ENCODE results near the gene CAMK2D. TPM values are rescaled to one million over a fixed set of nuclear protein-coding genes. Genes with fewer than 3 reads are reported as not detected.

The CAMK2D gene
- total and polyA plus RNA-seq, 4 experiments from 2014 or later, result 15.5 to 36.4 (median 24.0) TPM

- Mint-ChIP-seq H3K4me1 (peaks cover 0 to 10% (median 3%) of the 10 kb centered on the region in 4 donors), H3K4me3 (no peak overlapping the region), H3K36me3 (peaks cover 21 to 36% of the 10 kb centered on the region in 2 donors), H3K9me3 (no peaks in the 10 kb centered on the region), H3K27me3 (no peaks in the 10 kb centered on the region), H3K27ac (no peak overlapping the region)
- Histone ChIP-seq H3K27me3 (ENCODE audit: insufficient read depth, low read length) (no peaks in the 10 kb centered on the region), H3K36me3 (ENCODE audit: insufficient read depth, low read length) (no peaks in the 10 kb centered on the region), H3K9me3 (ENCODE audit: control insufficient read depth in 1 of 2, low read length in 2 of 2) (no peaks in the 10 kb centered on the region), H3K4me1 (ENCODE audit: insufficient read depth, low read length) (no peaks in the 10 kb centered on the region), H3K27ac (ENCODE audit: low read depth, low read length) (no peak overlapping the region), H3K4me3 (ENCODE audit: low read length in 2 of 2) (no peak overlapping the region)
- POLR2A ChIA-PET (ENCODE audit: partially characterized antibody), result no interaction called here
- CTCF ChIA-PET (ENCODE audit: partially characterized antibody), result no interaction called here
- DNase-seq, result no peak
- intact Hi-C loops (cut with micrococcal nuclease), result no loop called here
Measured at GRCh38 chr4:113471146-113471860, 290.2 kb downstream of the CAMK2D start.

- intact Hi-C loops (cut with micrococcal nuclease), result no loop called here
- Histone ChIP-seq H3K9me3 (ENCODE audit: control insufficient read depth in 1 of 2, low read length in 2 of 2) (no peaks in the 10 kb centered on the region), H3K4me1 (ENCODE audit: insufficient read depth, low read length) (no peaks in the 10 kb centered on the region), H3K36me3 (ENCODE audit: insufficient read depth, low read length) (no peaks in the 10 kb centered on the region), H3K27ac (ENCODE audit: low read depth, low read length) (no peak overlapping the region), H3K27me3 (ENCODE audit: insufficient read depth, low read length) (no peaks in the 10 kb centered on the region), H3K4me3 (ENCODE audit: low read length in 2 of 2) (no peak overlapping the region)
- Mint-ChIP-seq H3K36me3 (peaks cover 20 to 30% of the 10 kb centered on the region in 2 donors), H3K4me3 (no peak overlapping the region), H3K27me3 (no peaks in the 10 kb centered on the region), H3K27ac (peak overlapping the region in 1 of 7 donors; percentile 29), H3K9me3 (no peaks in the 10 kb centered on the region), H3K4me1 (peaks cover 0 to 10% (median 1%) of the 10 kb centered on the region in 4 donors)
- CTCF ChIA-PET (ENCODE audit: partially characterized antibody), result interaction anchor here (0.6 to 0.9 kb wide), 2 partner anchors 16 to 404 kb away, joined by 4 read pairs; no protein-coding TSS in a partner anchor
- DNase-seq, result no peak
- POLR2A ChIA-PET (ENCODE audit: partially characterized antibody), result no interaction called here
Measured at GRCh38 chr4:113469926-113470325, 291.6 kb downstream of the CAMK2D start.

- no peak for DNase-seq
- intact Hi-C loops (cut with micrococcal nuclease), result no loop called here
- H3K36me3 ChIP-seq (ENCODE audit: insufficient read depth, low read length), result no peaks in the 10 kb centered on the region
- no peak overlapping the region for H3K4me3 Mint-ChIP-seq
- CTCF ChIA-PET (ENCODE audit: partially characterized antibody), result no interaction called here
- no peak overlapping the region for H3K27ac Mint-ChIP-seq
- peaks cover 28 to 37% of the 10 kb centered on the region in 2 donors for H3K36me3 Mint-ChIP-seq
- H3K4me1 Mint-ChIP-seq, result peaks cover 0 to 10% (median 1%) of the 10 kb centered on the region in 4 donors
- no peak overlapping the region for H3K4me3 ChIP-seq (ENCODE audit: low read length in 2 of 2)
- H3K27me3 Mint-ChIP-seq, result no peaks in the 10 kb centered on the region
- H3K27me3 ChIP-seq (ENCODE audit: insufficient read depth, low read length), result no peaks in the 10 kb centered on the region
- H3K9me3 ChIP-seq (ENCODE audit: control insufficient read depth in 1 of 2, low read length in 2 of 2), result no peaks in the 10 kb centered on the region
- H3K9me3 Mint-ChIP-seq, result no peaks in the 10 kb centered on the region
- no peaks in the 10 kb centered on the region for H3K4me1 ChIP-seq (ENCODE audit: insufficient read depth, low read length)
- POLR2A ChIA-PET (ENCODE audit: partially characterized antibody), result no interaction called here
- no peak overlapping the region for H3K27ac ChIP-seq (ENCODE audit: low read depth, low read length)
Measured at GRCh38 chr4:113469023-113469390, 292.5 kb downstream of the CAMK2D start.

GRCh38 chr4:113468165-113469022 is 293.1 kb downstream of the CAMK2D start:
- CTCF ChIA-PET (ENCODE audit: partially characterized antibody), result interaction anchor here (0.5 kb wide), 1 partner anchor 480 kb away, joined by 4 read pairs; no protein-coding TSS in a partner anchor
- POLR2A ChIA-PET (ENCODE audit: partially characterized antibody), result no interaction called here
- H3K36me3 Mint-ChIP-seq, result peaks cover 30 to 38% of the 10 kb centered on the region in 2 donors
- no peaks in the 10 kb centered on the region for H3K9me3 ChIP-seq (ENCODE audit: control insufficient read depth in 1 of 2, low read length in 2 of 2)
- intact Hi-C loops (cut with micrococcal nuclease), result no loop called here
- peaks cover 0 to 10% (median 1%) of the 10 kb centered on the region in 4 donors for H3K4me1 Mint-ChIP-seq
- DNase-seq, result no peak
- no peak overlapping the region for H3K4me3 ChIP-seq (ENCODE audit: low read length in 2 of 2)
- no peaks in the 10 kb centered on the region for H3K4me1 ChIP-seq (ENCODE audit: insufficient read depth, low read length)
- H3K27me3 ChIP-seq (ENCODE audit: insufficient read depth, low read length), result no peaks in the 10 kb centered on the region
- H3K27ac ChIP-seq (ENCODE audit: low read depth, low read length), result no peak overlapping the region
- no peaks in the 10 kb centered on the region for H3K27me3 Mint-ChIP-seq
- H3K27ac Mint-ChIP-seq, result no peak overlapping the region
- H3K36me3 ChIP-seq (ENCODE audit: insufficient read depth, low read length), result no peaks in the 10 kb centered on the region
- no peaks in the 10 kb centered on the region for H3K9me3 Mint-ChIP-seq
- no peak overlapping the region for H3K4me3 Mint-ChIP-seq

GRCh38 chr4:113467581-113467980 is 294.0 kb downstream of the CAMK2D start:
- Histone ChIP-seq H3K27me3 (ENCODE audit: insufficient read depth, low read length) (no peaks in the 10 kb centered on the region), H3K4me3 (ENCODE audit: low read length in 2 of 2) (no peak overlapping the region), H3K4me1 (ENCODE audit: insufficient read depth, low read length) (no peaks in the 10 kb centered on the region), H3K9me3 (ENCODE audit: control insufficient read depth in 1 of 2, low read length in 2 of 2) (no peaks in the 10 kb centered on the region), H3K27ac (ENCODE audit: low read depth, low read length) (no peak overlapping the region), H3K36me3 (ENCODE audit: insufficient read depth, low read length) (no peaks in the 10 kb centered on the region)
- CTCF ChIA-PET (ENCODE audit: partially characterized antibody), result no interaction called here
- H3K36me3 Mint-ChIP-seq, result peaks cover 30 to 38% of the 10 kb centered on the region in 2 donors
- peaks cover 0 to 10% (median 1%) of the 10 kb centered on the region in 4 donors for H3K4me1 Mint-ChIP-seq
- H3K27ac Mint-ChIP-seq, result no peak overlapping the region
- intact Hi-C loops (cut with micrococcal nuclease), result no loop called here
- no peak for DNase-seq
- H3K9me3 Mint-ChIP-seq, result no peaks in the 10 kb centered on the region
- no peaks in the 10 kb centered on the region for H3K27me3 Mint-ChIP-seq
- H3K4me3 Mint-ChIP-seq, result no peak overlapping the region
- POLR2A ChIA-PET (ENCODE audit: partially characterized antibody), result no interaction called here

- Histone ChIP-seq H3K4me1 (ENCODE audit: insufficient read depth, low read length) (no peaks in the 10 kb centered on the region), H3K27ac (ENCODE audit: low read depth, low read length) (no peak overlapping the region), H3K36me3 (ENCODE audit: insufficient read depth, low read length) (no peaks in the 10 kb centered on the region), H3K27me3 (ENCODE audit: insufficient read depth, low read length) (no peaks in the 10 kb centered on the region), H3K9me3 (ENCODE audit: control insufficient read depth in 1 of 2, low read length in 2 of 2) (no peaks in the 10 kb centered on the region), H3K4me3 (ENCODE audit: low read length in 2 of 2) (no peak overlapping the region)
- Mint-ChIP-seq H3K36me3 (peaks cover 40 to 45% of the 10 kb centered on the region in 2 donors), H3K4me3 (no peak overlapping the region), H3K9me3 (no peaks in the 10 kb centered on the region), H3K4me1 (no peaks in the 10 kb centered on the region), H3K27ac (peak overlapping the region in 2 of 7 donors; percentile 55 to 61), H3K27me3 (no peaks in the 10 kb centered on the region)
- intact Hi-C loops (cut with micrococcal nuclease), result no loop called here
- no peak for DNase-seq
- CTCF ChIA-PET (ENCODE audit: partially characterized antibody), result interaction anchor here (1.0 kb wide), 1 partner anchor 15 kb away, joined by 3 read pairs; no protein-coding TSS in a partner anchor
- POLR2A ChIA-PET (ENCODE audit: partially characterized antibody), result no interaction called here
Measured at GRCh38 chr4:113462286-113462685, 299.3 kb downstream of the CAMK2D start.

GRCh38 chr4:113461281-113461680 is 300.3 kb downstream of the CAMK2D start:
- POLR2A ChIA-PET (ENCODE audit: partially characterized antibody), result no interaction called here
- CTCF ChIA-PET (ENCODE audit: partially characterized antibody), result no interaction called here
- no peaks in the 10 kb centered on the region for H3K36me3 ChIP-seq (ENCODE audit: insufficient read depth, low read length)

More at GRCh38 chr4:113461281-113461680, 300.3 kb downstream of the CAMK2D start:
- H3K27me3 Mint-ChIP-seq, result no peaks in the 10 kb centered on the region
- no peaks in the 10 kb centered on the region for H3K4me1 ChIP-seq (ENCODE audit: insufficient read depth, low read length)
- no peaks in the 10 kb centered on the region for H3K4me1 Mint-ChIP-seq
- H3K27me3 ChIP-seq (ENCODE audit: insufficient read depth, low read length), result no peaks in the 10 kb centered on the region
- H3K4me3 Mint-ChIP-seq, result no peak overlapping the region
- no peak for DNase-seq
- peak overlapping the region in 1 of 7 donors; percentile 78 for H3K27ac Mint-ChIP-seq
- H3K36me3 Mint-ChIP-seq, result peaks cover 49 to 54% of the 10 kb centered on the region in 2 donors
- intact Hi-C loops (cut with micrococcal nuclease), result no loop called here
- H3K4me3 ChIP-seq (ENCODE audit: low read length in 2 of 2), result no peak overlapping the region
- no peaks in the 10 kb centered on the region for H3K9me3 Mint-ChIP-seq
- no peak overlapping the region for H3K27ac ChIP-seq (ENCODE audit: low read depth, low read length)
- no peaks in the 10 kb centered on the region for H3K9me3 ChIP-seq (ENCODE audit: control insufficient read depth in 1 of 2, low read length in 2 of 2)

Data from CD4-positive, alpha-beta memory T cell (primary cell).